A549 (cell line): ENCODE measurements around the gene SCGB1D2. TPM values are rescaled to one million over a fixed set of nuclear protein-coding genes. Genes with fewer than 3 reads are reported as not detected.

ENCODE experiments used
- ATAC-seq, 2 experiments: fragments of 200-7000 bp in 1 of 2; fragments of >200 bp in 1 of 2; cut with Nextera tagmentation in 1 of 2; cut with Tn5 transposase in 1 of 2; 3 replicates each; pipeline versions ENCODE4 v1.8.0 to v1.9.1; 2018 to 2020; ENCODE audit warnings: mild to moderate bottlenecking in 1 of 2, moderate library complexity in 1 of 2
- CTCF ChIA-PET: fragments of 300-600 bp; sonication (Branson Sonifier 250); formaldehyde crosslinking; extraction: SDS; loops from one replicate; lab custom pipeline; 2021; ENCODE audit warnings: antibody characterized with exemption, inconsistent platforms; lab: Yijun Ruan, JAX
- POLR2A ChIA-PET: fragments of 350-600 bp; formaldehyde crosslinking; extraction: SDS; loops from one replicate; lab custom pipeline; 2021; ENCODE audit warnings: antibody characterized with exemption, inconsistent platforms; lab: Yijun Ruan, JAX
- DNase-seq, 2 experiments: peaks; one replicate each; pipeline versions ENCODE4 v3.0.0 to v3.0.0-alpha.2; 2011 to 2016; ENCODE audit warnings: low read depth in 1 of 2, low spot score in 1 of 2
- FAIRE-seq: peaks from 2 replicates; lab custom pipeline; 2011; peaks lifted over from hg19 to GRCh38; lab: Jason Lieb, UNC
- H3K27ac ChIP-seq, 2 experiments: fragments of >200 bp; sonication (Bioruptor Twin); formaldehyde crosslinking; 3 replicates each; pipeline ENCODE4 v1.5.1; 2016 to 2017
- H3K4me1 ChIP-seq: fragments of >200 bp; sonication (Bioruptor Twin); formaldehyde crosslinking; 3 replicates; pipeline ENCODE4 v1.6.1; 2016
- H3K4me2 ChIP-seq: fragments of >200 bp; sonication (Bioruptor Twin); formaldehyde crosslinking; 3 replicates; pipeline ENCODE4 v1.6.1; 2016
- H3K4me3 ChIP-seq: fragments of >200 bp; sonication (Bioruptor Twin); formaldehyde crosslinking; 3 replicates; pipeline ENCODE4 v1.5.1; 2016
- H3K9me3 ChIP-seq: fragments of >200 bp; sonication (Bioruptor Twin); formaldehyde crosslinking; 3 replicates; pipeline ENCODE4 v1.6.1; 2016
- ATOH8 ChIP-seq: fragments of 250-450 bp; sonication (Bioruptor Pico); IDR thresholded peaks from 2 replicates; pipeline ENCODE4 v1.5.0; 2020; ENCODE audit warnings: low read depth, mild to moderate bottlenecking, moderate library complexity
- BCL3 ChIP-seq: fragments of >200 bp; sonication (Bioruptor Twin); formaldehyde crosslinking; IDR thresholded peaks from 3 replicates; pipeline ENCODE4 v1.6.1; 2016
- BHLHE40 ChIP-seq: IDR thresholded peaks from 2 replicates; pipeline ENCODE4 v1.6.1; 2012; ENCODE audit warnings: low read depth, low read length, inconsistent platforms
- CEBPB ChIP-seq, 2 experiments: fragments of >200 bp in 1 of 2; sonication (Bioruptor Twin) in 1 of 2; formaldehyde crosslinking in 1 of 2; IDR thresholded peaks; 2 replicates each; pipeline ENCODE4 v1.6.1; 2012 to 2016
- CHD4 ChIP-seq: fragments of 200-600 bp; sonication (generic); IDR thresholded peaks from 2 replicates; pipeline ENCODE4 v1.6.1; 2016; ENCODE audit warnings: antibody characterized with exemption, mild to moderate bottlenecking, borderline replicate concordance
- CTCF ChIP-seq: fragments of >200 bp; sonication (Bioruptor Twin); formaldehyde crosslinking; IDR thresholded peaks from 3 replicates; pipeline ENCODE4 v1.5.1; 2016
- E2F6 ChIP-seq: IDR thresholded peaks from 2 replicates; pipeline ENCODE4 v1.6.1; 2012; ENCODE audit warnings: low read depth, borderline replicate concordance
- EHMT2 ChIP-seq: fragments of 200-600 bp; sonication (generic); IDR thresholded peaks from 2 replicates; pipeline ENCODE4 v1.6.1; 2016; ENCODE audit warnings: antibody characterized with exemption, low read depth, mild to moderate bottlenecking, moderate library complexity
- ESRRA ChIP-seq: fragments of 150-350 bp; IDR thresholded peaks from 2 replicates; pipeline ENCODE4 v1.6.1; 2014; ENCODE audit warnings: mild to moderate bottlenecking, low read length, borderline replicate concordance
- FOSB ChIP-seq: fragments of 250-450 bp; sonication (Bioruptor Pico); IDR thresholded peaks from 2 replicates; pipeline ENCODE4 v1.5.0; 2020; ENCODE audit warnings: mild to moderate bottlenecking, moderate library complexity
- GATA3 ChIP-seq: IDR thresholded peaks from 2 replicates; pipeline ENCODE4 v1.6.1; 2012; ENCODE audit warnings: borderline replicate concordance
- HDAC2 ChIP-seq: fragments of 200-600 bp; sonication (generic); IDR thresholded peaks from 2 replicates; pipeline ENCODE4 v1.6.1; 2016
- HOXA7 ChIP-seq: fragments of 250-450 bp; sonication (Bioruptor Pico); IDR thresholded peaks from 2 replicates; pipeline ENCODE4 v1.5.0; 2020; ENCODE audit warnings: mild to moderate bottlenecking, moderate library complexity
- KDM1A ChIP-seq: fragments of 200-600 bp; sonication (generic); IDR thresholded peaks from 2 replicates; pipeline ENCODE4 v1.6.1; 2016; ENCODE audit warnings: low read depth, mild to moderate bottlenecking
- KDM5A ChIP-seq: fragments of 200-600 bp; sonication (generic); IDR thresholded peaks from 2 replicates; pipeline ENCODE4 v1.6.1; 2016; ENCODE audit warnings: antibody characterized with exemption, mild to moderate bottlenecking
- NPAS2 ChIP-seq: fragments of 250-450 bp; sonication (Bioruptor Pico); IDR thresholded peaks from 2 replicates; pipeline ENCODE4 v1.8.0; 2022; ENCODE audit warnings: mild to moderate bottlenecking, moderate library complexity, borderline replicate concordance
- NR3C1 ChIP-seq: fragments of >200 bp; sonication (Bioruptor Twin); formaldehyde crosslinking; IDR thresholded peaks from 3 replicates; pipeline ENCODE4 v1.6.1; 2017
- PBX3 ChIP-seq: IDR thresholded peaks from 2 replicates; pipeline ENCODE4 v1.6.1; 2012
- POLR2A ChIP-seq: IDR thresholded peaks from 2 replicates; pipeline ENCODE4 v1.6.1; 2012; ENCODE audit warnings: mild to moderate bottlenecking, low read length
- RAD21 ChIP-seq, 2 experiments: fragments of >200 bp in 1 of 2; sonication (Bioruptor Twin) in 1 of 2; formaldehyde crosslinking in 1 of 2; IDR thresholded peaks in 1 of 2; conservative IDR thresholded peaks in 1 of 2; 2 replicates in 1 of 2; 3 replicates in 1 of 2; pipeline ENCODE4 v1.6.1; 2012 to 2018; ENCODE audit warnings: inconsistent platforms in 1 of 2
- RARB ChIP-seq: fragments of 250-450 bp; sonication (Bioruptor Pico); IDR thresholded peaks from 2 replicates; pipeline ENCODE4 v1.8.0; 2021; ENCODE audit warnings: mild to moderate bottlenecking, moderate library complexity
- REST ChIP-seq: fragments of 200-600 bp; sonication (generic); IDR thresholded peaks from 2 replicates; pipeline ENCODE4 v1.6.1; 2016; ENCODE audit warnings: antibody characterized with exemption, mild to moderate bottlenecking, moderate library complexity
- RFX5 ChIP-seq: fragments of 450-650 bp; IDR thresholded peaks from 2 replicates; pipeline ENCODE4 v1.7.1; 2014; ENCODE audit warnings: antibody characterized with exemption, mild to moderate bottlenecking, moderate library complexity
- RNF2 ChIP-seq: fragments of 200-600 bp; sonication (generic); IDR thresholded peaks from 2 replicates; pipeline ENCODE4 v1.6.1; 2016; ENCODE audit warnings: low read depth, mild to moderate bottlenecking, antibody characterized with exemption, moderate library complexity, borderline replicate concordance
- SMC3 ChIP-seq: fragments of >200 bp; sonication (Bioruptor Twin); formaldehyde crosslinking; IDR thresholded peaks from 3 replicates; pipeline ENCODE4 v1.6.1; 2018; ENCODE audit warnings: inconsistent platforms
- TP53 ChIP-seq: fragments of 250-450 bp; sonication (Bioruptor Pico); IDR thresholded peaks from 2 replicates; pipeline ENCODE4 v1.5.0; 2021; ENCODE audit warnings: mild to moderate bottlenecking, moderate library complexity
- USF2 ChIP-seq: fragments of 450-650 bp; IDR thresholded peaks from 2 replicates; pipeline ENCODE4 v1.6.1; 2014; ENCODE audit warnings: antibody characterized with exemption
- ZC3H11A ChIP-seq: fragments of 450-650 bp; IDR thresholded peaks from 2 replicates; pipeline ENCODE4 v1.6.1; 2014; ENCODE audit warnings: antibody characterized with exemption, mild to moderate bottlenecking
- ZFP36 ChIP-seq: fragments of 450-650 bp; IDR thresholded peaks from 2 replicates; pipeline ENCODE4 v1.6.1; 2014; ENCODE audit warnings: borderline replicate concordance; ENCODE audit not compliant: partially characterized antibody
- WGBS: methylation state at CpG from one replicate; pipeline ENCODE4 v1.1.6; 2017; ENCODE audit errors: missing lambda C conversion rate; 5-methylcytosine and 5-hydroxymethylcytosine counted together
- polyA plus RNA-seq, 4 experiments: library from polyadenylated mRNA; depleted of rRNA in 3 of 4; stranded (reverse); fragments of >200 nt; fragmentation: RNase III in 1 of 4; extraction: RNeasy Plus Mini Kit Qiagen cat#74134 plus additional on column Dnase treatment in 1 of 4; gene quantifications; 2 replicates in 3 of 4; 3 replicates in 1 of 4; pipeline ENCODE4 v1.2.3, GENCODE V29; 2011 to 2017

Gene SCGB1D2
- polyA plus RNA-seq, 2 of the 4 experiments (the other 2 are of a cell fraction): not detected

- Histone ChIP-seq H3K9me3 (peaks cover 3% of the 10 kb centered on the region; the same call in 1 of the 3 replicates), H3K4me1 (peaks cover 8% of the 10 kb centered on the region; the same call in 2 of the 3 replicates), H3K4me3 (no peak overlapping the region), H3K27ac (no peak overlapping the region), H3K4me2 (no peak overlapping the region)
- TF ChIP-seq HOXA7 (CRISPR knock-in tag): no peak
- peak; percentile 21 to 49; a peak in 3 of 5 replicates for TF ChIP-seq RAD21 (conservative IDR thresholded peaks at IDR 0.05 in 1 of 2, IDR thresholded peaks at IDR 0.05 in 1 of 2)
- no peak for TF ChIP-seq SMC3
- no peak for TF ChIP-seq KDM1A
- TF ChIP-seq CHD4: no peak
- no peak for TF ChIP-seq FOSB (CRISPR knock-in tag)
- no peak for TF ChIP-seq BHLHE40
- no peak for TF ChIP-seq ESRRA
- no peak for TF ChIP-seq NR3C1
- TF ChIP-seq KDM5A: no peak
- no peak for TF ChIP-seq CEBPB (IDR thresholded peaks at IDR 0.05)
- TF ChIP-seq RARB: no peak
- TF ChIP-seq PBX3: no peak
- peak; percentile 89 for TF ChIP-seq REST
- TF ChIP-seq ATOH8 (CRISPR knock-in tag): no peak
- TF ChIP-seq USF2: no peak
- TF ChIP-seq BCL3: no peak
- no peak for TF ChIP-seq NPAS2 (CRISPR knock-in tag)
- TF ChIP-seq GATA3: no peak
- TF ChIP-seq POLR2A: no peak
- TF ChIP-seq E2F6: no peak
- TF ChIP-seq TP53 (CRISPR knock-in tag): no peak
- no peak for TF ChIP-seq RNF2
- 0 out of 2 replicates have a peak, but pooled peaks have one; percentile 65 for TF ChIP-seq EHMT2
- TF ChIP-seq ZC3H11A: no peak
- TF ChIP-seq RFX5: no peak
- TF ChIP-seq HDAC2: no peak
- TF ChIP-seq CTCF: peak; percentile 24; the same call in 2 of the 3 replicates
- TF ChIP-seq ZFP36: no peak
- DNase-seq (peak; percentile 24 to 29), FAIRE-seq (no peak), ATAC-seq (peak; percentile 75 to 80; a peak in 5 of 6 replicates)
- WGBS: 18% methylated on average over 5 of the region's 6 CpGs
- POLR2A ChIA-PET: interaction anchor here (0.6 kb wide), 1 partner anchor 10 kb away, joined by 5 read pairs; no protein-coding TSS in a partner anchor
- CTCF ChIA-PET: no interaction called here
These were observed 3.3 kb downstream of the SCGB1D2 start for GRCh38 chr11:62245271-62245753.
